NCI-H526 treated with DMSO at 0.1 percent for 48 hours (cell line): ENCODE measurements around the gene CCDC92.
A peak's percentile ranks its signal among the peaks of the same experiment; 100 is the strongest.

Source experiments
- DNase-seq: peaks from one replicate; lab custom pipeline; 2025; lab: John Stamatoyannopoulos, UW

CCDC92 gene

GRCh38 chr12:123973552-123974341 lies 1.1 kb upstream of the CCDC92 start:
- no peak for DNase-seq

DNA sequence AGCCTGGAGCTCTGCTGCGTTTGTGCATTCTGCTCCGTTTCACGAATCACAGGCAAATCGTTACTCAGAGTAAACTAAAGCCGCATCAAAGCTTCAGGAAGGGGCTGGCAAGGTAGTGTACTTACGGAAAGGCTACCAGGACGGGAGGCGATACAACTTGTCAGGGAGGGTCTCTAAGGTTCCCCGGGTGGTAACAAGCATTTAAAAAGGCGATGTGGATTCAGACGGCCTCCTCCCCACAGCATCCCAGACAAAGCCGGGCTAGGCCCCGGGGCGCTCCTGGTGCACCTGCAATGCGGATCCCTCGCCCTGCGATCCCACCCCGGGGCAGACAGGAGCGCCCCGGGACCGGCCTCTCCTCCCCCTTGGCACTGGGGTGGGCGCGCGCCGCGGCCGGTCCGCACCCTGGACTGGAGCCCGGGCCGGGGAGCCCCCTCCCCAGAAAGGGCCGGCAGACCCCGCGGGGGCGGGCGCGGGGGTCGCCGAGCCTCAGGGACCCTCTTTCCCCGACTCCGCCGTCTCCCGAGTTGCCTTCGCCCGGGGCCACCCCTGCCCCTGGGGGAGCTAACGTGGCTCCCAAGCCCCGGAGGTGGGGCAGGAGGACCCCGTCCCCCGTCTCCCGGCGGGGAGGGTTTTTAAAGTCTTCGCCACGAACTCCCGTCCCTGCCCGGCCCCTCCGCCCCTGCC lies 718 bp downstream of the CCDC92 start:
- peak; percentile 52 for DNase-seq

GRCh38 chr12:123971449-123971769 lies 1.2 kb downstream of the CCDC92 start:
- no peak for DNase-seq

GRCh38 chr12:123967121-123967586 lies 5.5 kb downstream of the CCDC92 start:
- no peak for DNase-seq

DNA sequence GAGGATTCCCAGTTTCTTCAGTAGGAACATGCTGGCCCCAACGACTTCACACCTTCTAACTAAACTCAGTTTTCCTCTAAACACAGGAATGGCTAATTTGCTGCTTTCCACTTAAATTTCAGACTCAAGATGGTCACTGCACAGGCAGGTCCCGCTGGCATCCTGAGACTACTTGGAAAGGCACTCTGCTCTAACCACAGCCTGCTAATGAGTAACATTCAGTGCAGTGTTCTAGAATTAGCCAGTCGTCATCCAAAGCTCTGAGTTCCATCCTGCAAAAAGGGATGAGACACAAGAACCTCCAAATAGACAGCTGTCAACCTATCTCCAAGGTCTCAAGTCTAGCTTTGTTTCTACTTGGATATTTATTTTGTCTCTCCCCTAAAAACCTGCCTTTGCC lies 6.0 kb downstream of the CCDC92 start:
- DNase-seq: no peak

DNA sequence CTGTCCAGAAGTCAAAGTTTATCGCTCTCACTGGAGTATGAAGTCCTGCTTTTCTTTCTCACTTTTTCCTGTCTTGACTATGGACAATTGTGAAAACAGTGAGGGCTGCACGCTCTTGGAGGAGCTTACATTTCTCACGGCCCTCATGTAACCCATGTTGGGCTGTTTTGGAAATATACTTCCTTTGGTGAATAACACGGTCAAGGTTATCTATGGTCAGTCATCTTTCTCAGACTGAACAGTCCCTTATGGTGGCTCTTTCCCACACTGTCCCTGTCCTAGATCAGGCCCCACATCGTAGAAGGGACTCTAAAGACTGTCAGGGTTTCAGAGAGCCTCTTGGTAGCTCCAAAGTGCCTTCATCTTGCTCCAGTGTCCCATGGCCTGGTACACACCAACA lies 7.2 kb downstream of the CCDC92 start:
- DNase-seq: no peak

- DNase-seq: no peak
These were observed 8.8 kb downstream of the CCDC92 start for GRCh38 chr12:123963821-123964220.

DNA sequence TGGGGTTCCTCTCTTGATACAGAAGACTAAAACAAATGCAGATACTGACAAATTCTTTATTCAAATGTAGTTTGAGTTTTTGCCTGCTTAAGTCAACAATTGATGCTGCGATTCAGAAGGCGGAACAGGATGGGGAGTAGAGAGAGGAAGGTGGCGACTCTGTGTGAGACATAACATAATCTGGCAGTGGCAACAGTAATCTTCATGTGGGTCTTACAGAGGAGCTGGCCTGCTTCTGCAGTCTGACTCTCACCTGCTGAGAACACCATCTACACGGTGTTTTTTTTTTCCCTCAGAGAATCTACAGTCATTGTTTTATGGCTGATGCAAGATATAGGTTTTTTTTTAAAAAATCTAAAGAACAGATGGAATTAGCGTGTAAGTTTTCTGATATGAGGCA lies 10.1 kb downstream of the CCDC92 start:
- DNase-seq: peak; percentile 28

GRCh38 chr12:123961585-123962345 lies 10.9 kb downstream of the CCDC92 start:
- no peak for DNase-seq

GRCh38 chr12:123960856-123961255 lies 11.8 kb downstream of the CCDC92 start:
- no peak for DNase-seq

- no peak for DNase-seq
These were observed 12.4 kb downstream of the CCDC92 start for GRCh38 chr12:123960029-123960735.

GRCh38 chr12:123958876-123959275 lies 13.8 kb downstream of the CCDC92 start:
- no peak for DNase-seq

DNA sequence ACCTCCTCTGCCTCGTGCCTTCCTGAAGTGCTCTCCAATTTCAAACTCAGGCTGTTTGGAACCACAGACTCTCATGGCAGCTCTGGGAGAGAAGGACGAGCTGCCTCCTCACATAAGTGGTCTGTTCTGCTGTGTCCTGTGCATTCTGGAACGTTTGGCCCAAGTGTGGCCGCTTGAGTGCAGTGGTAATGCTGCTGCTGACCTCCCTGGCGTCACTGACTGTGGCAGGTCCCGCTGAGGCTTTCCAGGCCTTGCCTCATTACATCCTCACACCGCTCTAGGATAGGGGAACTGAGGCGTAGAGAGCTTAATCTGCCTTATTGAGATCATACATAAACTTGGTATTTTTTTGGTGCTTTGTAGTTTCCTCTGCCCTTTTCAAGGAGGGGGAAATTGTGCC lies 14.2 kb downstream of the CCDC92 start:
- DNase-seq: no peak

DNA sequence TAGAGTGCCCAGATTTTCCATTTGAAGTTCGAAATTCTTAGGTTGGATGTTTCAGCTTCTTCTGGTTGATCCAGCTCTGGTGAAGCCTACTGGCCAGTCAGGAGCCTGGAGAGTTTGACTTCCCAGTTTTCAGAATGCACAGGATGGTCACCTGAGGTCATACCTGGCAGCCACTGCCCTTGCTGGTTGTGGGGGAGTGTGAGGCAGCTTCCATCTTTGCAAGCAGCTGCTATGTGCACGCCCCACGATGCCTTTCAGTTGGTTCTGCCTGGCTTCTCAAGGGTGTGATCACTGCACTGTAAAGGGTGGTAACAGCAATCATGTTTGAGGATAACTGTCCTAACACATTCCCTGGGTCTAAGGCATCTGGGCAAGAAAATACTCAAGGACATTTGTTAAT lies 15.4 kb downstream of the CCDC92 start:
- no peak for DNase-seq

DNA sequence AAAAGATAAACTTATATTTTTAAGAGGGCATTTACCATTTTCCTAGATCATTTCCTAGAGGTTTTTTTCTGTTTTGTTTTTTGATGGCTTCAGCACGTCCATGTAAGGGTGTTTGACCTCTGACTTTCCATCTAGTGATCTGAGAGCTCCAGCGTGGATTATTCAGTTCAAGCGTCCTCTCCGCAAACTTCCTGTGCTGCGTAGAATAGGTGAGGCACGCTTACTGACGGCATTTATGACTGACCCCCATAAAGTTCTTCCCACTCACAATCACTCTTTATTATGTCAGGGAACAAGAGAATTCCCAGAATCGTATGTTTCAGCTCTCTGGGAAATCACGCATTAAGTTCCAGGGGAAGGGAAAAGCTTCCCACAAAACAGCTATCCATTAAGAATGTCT lies 16.4 kb downstream of the CCDC92 start:
- DNase-seq: no peak

- no peak for DNase-seq
These were observed 17.8 kb downstream of the CCDC92 start for GRCh38 chr12:123954647-123955350.

DNA sequence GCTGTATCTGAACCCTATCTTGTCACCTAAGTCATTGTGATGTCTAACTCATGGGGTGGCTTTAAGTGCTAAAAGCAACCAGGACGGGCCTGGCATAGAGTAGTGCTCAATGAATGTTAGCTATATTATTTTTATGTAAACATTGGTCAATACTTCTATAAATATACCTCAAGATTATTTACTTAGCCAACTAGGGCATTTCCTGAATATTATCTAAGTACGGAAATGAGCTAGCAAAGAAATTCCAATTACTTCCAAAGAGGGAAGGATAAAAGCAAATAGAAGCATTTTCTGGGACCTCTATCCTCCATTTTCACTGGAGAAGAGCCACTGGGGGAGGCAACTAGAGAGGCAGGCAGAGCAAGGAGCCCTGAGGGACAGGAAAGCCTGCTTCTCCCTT lies 20.6 kb downstream of the CCDC92 start:
- no peak for DNase-seq

GRCh38 chr12:123951467-123951866 lies 21.2 kb downstream of the CCDC92 start:
- no peak for DNase-seq

GRCh38 chr12:123950476-123951349 lies 21.9 kb downstream of the CCDC92 start:
- DNase-seq: no peak

GRCh38 chr12:123949770-123950165 lies 22.9 kb downstream of the CCDC92 start:
- no peak for DNase-seq
